ENCODE results near the gene LIME1.

LIME1 gene

GRCh38 chr20:63697357-63697867 is 39.1 kb upstream of the LIME1 start:
- DNase-seq (ENCODE audit: low spot score) = no peak

- DNase-seq (ENCODE audit: low spot score) = no peak
These were observed 38.5 kb upstream of the LIME1 start for GRCh38 chr20:63697868-63698545.

DNA sequence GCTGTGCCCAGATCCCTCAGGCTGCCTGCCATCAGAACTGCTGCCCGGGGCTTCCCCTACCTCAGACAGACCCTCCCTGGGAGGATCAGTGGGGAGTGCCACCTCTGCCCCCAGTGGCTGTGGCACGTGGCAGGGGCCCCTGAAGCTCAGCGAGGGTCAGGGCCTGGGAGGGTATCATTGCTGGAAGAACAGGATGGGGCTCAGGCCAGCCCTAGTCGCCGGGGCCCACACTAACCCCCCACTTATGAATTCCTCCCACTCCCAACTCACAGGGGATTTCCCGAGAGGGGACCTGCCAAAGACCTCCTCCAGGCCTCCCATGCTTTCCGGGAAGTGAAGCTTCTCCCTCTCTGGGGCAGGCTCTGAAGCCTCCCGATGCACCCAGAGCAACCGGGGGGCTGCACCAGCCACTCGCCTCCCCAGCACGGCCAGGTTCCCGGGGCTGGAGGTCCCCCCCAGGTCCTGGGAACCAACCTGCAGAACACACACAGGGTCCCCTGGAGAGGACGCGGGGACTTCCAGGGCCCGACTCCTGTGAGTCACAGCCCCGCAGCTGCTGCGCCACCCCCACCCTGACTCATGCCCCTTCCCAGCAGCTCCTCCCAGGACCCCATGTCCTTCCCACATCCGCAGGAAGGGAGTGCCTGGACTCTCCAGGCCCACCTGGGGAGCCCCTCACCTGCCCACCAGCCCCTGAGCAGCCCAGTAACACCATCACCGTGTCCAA is 37.6 kb upstream of the LIME1 start:
- no peak for DNase-seq (ENCODE audit: low spot score)

DNA sequence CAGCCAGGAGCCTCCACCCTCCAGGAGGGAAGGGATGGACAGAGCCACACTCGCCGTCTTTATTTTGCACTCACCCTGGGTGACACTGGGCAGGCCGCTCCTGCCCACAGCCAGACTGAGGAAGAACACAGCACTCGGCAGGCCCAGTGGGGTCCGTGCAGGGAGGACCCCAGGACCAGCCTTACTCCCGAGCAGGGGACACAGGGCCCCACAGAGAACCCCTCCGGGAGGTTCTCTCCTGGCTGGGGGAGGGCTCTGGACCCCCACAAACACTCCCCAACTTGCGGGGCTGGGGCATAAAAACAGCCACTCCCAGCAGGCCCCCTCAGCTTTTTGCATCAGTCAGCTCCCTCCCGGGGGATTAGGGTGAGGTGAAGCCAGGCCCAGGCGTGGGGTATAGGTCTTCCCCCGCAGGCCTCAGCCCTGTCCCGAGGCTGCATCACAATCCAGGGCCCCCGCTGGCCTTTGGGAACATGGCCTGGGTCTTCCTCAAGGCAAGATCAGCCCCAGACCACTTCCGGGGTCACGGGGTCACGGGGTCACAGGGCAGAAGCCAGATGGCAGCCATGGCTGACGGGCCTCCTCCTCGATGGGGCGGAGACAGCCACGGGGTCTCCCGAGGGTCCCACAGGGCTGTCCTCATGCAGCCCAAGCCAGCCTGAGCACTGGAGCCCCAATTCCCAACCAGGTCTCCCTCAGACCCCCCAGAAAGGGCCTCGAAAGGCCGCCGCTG is 36.8 kb upstream of the LIME1 start:
- no peak for DNase-seq (ENCODE audit: low spot score)

- DNase-seq (ENCODE audit: low spot score) = no peak
These were observed 36.0 kb upstream of the LIME1 start for GRCh38 chr20:63700199-63701050.

DNA sequence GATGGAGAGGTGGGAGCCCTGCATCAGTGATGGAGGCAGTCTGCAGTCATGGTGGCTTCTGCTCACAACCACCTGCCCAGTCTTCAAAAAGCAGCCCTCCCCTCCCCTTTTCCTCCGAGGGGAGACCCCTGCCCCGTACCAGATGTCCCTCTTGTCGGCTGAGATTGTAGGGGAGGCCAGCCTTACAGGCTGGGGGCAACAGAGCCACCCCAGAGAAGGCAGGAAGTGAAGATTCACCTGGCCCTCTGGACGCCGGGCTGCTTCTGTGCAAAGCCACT is 35.5 kb upstream of the LIME1 start:
- DNase-seq (ENCODE audit: low spot score) = no peak

DNA sequence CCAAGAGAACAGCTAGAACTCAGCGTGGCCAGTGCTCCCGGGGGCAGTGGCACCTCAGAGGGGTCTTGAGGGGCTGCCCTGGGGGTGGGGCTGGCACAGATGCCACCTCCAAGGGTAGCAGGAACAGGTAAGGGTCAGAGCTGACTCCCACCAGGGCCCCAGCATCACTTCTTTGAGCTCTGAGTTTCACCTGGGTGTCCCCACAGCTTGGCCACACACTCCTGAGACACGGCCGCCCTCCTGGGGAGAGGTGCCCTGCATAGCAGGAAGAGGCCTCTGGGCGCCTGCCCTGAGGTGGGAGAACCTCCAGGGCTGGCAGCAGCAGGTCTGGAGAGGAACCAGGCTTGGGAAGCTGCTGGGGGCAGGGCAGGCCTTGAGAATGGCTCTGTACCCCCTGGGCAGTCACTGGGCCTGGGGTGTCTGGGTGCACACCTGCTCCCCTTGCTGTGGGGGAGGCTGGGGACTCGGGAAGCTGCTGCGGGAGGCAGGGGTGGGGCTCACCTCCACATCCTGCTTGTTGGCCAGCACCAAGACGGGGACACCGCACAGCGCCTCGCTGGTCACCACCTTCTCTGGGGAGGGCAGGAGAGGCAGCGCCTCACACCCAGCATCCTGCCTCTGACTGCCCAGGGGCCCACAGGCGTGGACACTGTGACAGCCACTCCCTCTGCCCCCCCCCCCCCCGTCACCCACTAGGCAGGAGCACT is 35.0 kb upstream of the LIME1 start:
- no peak for DNase-seq (ENCODE audit: low spot score)

DNA sequence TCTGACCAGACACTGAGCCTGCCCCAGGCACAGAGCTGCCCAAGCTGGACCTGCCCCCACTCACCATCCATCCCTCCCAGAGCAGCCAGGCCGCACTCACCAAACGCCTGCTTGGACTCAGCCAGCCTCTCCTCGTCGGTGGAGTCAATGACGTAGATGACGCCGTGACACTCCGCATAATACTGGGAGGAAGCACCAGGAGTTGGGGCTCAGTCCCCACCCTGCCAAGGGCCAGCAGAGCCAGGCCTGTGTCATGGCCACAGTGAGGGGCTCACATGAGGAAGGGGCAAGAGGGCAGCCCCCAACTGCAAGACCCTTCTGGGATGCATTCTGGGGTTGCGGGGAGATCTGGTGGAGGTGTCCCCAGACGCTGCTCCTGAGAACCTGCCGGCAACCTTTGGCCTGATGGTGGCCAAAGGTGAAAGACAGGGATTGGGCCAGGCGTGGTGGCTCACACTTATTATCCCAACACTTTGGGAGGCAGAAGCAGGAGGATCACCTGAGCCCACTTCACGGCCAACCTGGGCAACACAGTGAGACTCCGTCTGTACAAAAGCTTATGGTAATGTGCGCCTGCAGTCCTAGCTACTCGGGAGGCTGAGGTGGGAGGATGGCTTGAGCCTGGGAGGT is 34.3 kb upstream of the LIME1 start:
- DNase-seq (ENCODE audit: low spot score) = no peak

DNA sequence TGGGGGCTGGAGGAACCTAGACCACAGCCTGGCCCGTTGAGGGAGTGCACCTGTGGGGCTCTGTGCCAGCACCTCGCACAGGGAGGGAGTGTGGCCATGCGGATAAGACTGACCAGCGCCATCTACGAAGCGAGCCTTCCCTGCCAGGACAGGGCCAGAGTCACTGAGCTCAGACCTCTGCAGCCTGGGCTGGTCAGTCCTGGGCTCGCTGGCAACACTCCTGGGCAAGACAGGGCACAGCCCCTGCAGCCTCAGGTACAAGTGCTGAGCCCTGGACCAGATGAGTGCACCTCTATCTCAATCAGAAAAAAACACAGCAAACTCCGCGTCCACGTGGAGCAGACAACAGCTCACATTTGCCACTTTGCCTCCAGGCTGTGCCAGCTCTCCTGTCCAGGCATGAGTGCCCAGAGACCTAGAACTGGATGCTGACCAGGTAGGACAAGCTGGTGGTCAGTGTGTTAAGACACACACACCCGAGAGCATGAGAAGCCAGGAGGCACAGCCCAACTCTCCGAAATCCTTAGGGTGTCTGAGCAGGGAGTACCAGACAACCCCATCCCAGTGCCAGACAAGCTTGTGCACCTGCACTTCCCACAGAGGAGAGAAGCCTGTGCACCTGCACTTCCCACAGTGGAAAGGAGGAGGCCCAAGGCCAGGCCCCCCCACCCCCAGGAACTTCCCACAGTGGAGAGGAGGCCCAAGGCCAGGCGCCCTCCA is 33.6 kb upstream of the LIME1 start:
- no peak for DNase-seq (ENCODE audit: low spot score)

- no peak for DNase-seq (ENCODE audit: low spot score)
These were observed 32.9 kb upstream of the LIME1 start for GRCh38 chr20:63703471-63703975.

DNA sequence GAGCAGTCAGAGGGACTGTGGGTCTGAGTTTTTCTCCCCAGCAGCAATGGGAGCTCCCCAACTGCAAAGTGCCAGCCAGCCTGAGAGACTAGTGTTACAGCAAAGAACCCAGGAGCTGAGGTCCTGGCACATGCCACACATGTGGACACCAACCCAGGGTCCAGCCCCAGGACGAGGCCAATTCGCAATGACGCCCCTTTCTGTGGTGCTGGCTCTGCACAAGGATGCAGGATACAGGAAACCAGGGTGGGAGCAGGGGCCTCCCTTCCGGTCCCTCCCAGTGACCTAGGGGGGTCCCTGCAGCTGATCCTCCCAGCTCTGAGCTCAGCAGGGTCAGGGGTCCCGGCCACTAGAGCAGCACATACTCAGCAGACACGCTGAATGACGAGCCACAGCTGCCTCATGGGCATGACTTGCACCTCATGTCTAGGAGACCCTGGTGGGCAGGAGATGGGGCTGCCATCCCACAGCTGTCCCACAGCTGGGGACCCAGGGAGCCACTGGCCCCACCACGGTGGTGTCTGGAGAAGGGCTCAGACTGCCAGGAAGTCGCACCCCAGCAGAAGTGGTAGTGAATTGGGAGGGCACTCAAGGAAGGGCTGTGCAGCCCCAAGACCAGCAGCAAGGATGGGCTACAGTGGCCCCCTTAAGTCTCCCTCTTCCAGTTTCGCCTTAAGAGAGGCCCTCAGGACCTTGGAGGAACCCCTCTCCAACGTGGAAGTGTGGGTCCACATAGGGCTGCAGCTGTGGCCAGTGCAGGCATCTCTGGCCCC is 32.3 kb upstream of the LIME1 start:
- no peak for DNase-seq (ENCODE audit: low spot score)

GRCh38 chr20:63704749-63705117 is 31.7 kb upstream of the LIME1 start:
- no peak for DNase-seq (ENCODE audit: low spot score)

- DNase-seq (ENCODE audit: low spot score) = no peak
These were observed 31.0 kb upstream of the LIME1 start for GRCh38 chr20:63705232-63706026.

DNA sequence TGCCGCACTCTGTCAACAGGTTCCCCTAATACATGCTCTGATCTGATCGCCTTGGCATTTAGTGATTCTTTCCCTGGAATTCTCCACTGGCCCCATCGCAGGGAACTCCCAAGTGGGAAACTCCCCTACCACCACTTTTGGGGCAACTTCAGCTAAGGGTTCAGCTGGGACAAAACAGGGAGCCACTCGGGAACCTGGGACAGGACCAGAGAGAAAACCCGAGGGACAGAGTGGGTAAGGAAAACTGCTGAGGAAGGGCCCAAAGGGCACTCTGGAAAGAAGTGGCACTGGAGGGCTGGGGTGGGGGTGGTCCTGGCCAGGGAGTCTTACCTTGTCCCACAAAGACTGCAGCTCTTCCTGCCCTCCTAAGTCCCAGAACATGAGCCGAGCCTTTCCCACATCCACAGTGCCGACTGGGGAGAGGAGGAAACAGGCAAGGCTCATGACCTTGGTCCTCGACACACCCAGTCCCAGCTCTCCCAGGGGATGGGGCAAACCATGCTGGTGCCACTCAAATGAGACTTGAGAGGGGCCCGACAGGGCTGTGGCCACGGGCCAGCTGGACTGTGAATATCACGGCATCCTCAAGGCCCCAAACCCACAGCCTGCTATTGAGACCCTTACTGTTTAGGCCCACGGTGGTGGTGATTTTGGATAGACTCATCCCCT is 30.3 kb upstream of the LIME1 start:
- no peak for DNase-seq (ENCODE audit: low spot score)

DNA sequence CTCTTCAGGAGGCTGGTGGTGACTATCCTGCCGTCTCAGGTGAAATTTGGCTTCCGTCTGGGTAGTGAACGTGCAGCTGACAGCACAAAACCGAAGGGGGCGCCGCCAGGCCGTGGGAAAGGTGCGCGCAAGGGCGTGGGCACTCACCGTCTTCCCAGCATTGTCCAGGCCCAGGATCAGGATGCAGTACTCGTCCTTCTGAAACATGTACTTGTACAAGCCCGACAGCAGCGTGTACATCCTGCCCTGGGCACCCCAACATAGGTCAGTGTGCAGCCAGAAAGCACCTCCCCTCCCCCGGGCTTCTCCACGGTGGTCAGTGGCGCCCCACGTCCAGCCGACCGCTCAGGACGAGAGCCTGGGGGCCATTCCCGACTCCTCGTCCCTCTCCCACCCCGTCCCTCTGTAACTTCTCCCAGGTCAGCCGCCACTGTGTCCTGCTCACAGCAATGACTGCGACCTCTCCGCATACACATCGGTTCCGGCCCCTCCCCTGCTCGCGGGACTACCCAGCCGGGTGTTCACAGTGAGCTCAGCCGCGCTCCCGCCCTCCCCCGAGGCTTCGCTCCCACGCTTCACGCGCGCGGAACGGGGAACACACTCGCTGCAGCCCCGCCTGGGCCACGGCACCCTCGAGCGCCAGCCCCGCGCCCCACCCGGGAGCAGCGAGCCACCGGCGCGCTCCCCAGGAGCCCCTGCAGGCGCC is 29.5 kb upstream of the LIME1 start:
- DNase-seq (ENCODE audit: low spot score) = no peak

GRCh38 chr20:63707558-63708300 is 28.7 kb upstream of the LIME1 start, which contains the start of the genes ARFRP1 and ZGPAT:
Gene ARFRP1 (minus strand): TSS chr20:63707976. CDS start chr20:63707091, 885 bp downstream.
Gene ZGPAT (plus strand): TSS chr20:63708039. CDS start chr20:63708581, 542 bp downstream.
- peak; percentile 75 for DNase-seq (ENCODE audit: low spot score)

All from pons (tissue), 1 donor.